GM10266 (cell line): ENCODE measurements around the gene CBLC.

Experiments
- DNase-seq: peaks from one replicate; pipeline ENCODE4 v3.0.0; 2012; ENCODE audit errors: extremely low spot score
- TF ChIP-seq, protein P1 (sequence below): IDR thresholded peaks from 2 replicates; pipeline ENCODE4 v1.5.1; 2012; ENCODE audit warnings: mild to moderate bottlenecking, low read depth; ENCODE audit not compliant: control insufficient read depth, insufficient read depth; ENCODE audit errors: missing control alignments

CBLC gene, protein sequence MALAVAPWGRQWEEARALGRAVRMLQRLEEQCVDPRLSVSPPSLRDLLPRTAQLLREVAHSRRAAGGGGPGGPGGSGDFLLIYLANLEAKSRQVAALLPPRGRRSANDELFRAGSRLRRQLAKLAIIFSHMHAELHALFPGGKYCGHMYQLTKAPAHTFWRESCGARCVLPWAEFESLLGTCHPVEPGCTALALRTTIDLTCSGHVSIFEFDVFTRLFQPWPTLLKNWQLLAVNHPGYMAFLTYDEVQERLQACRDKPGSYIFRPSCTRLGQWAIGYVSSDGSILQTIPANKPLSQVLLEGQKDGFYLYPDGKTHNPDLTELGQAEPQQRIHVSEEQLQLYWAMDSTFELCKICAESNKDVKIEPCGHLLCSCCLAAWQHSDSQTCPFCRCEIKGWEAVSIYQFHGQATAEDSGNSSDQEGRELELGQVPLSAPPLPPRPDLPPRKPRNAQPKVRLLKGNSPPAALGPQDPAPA

DNA sequence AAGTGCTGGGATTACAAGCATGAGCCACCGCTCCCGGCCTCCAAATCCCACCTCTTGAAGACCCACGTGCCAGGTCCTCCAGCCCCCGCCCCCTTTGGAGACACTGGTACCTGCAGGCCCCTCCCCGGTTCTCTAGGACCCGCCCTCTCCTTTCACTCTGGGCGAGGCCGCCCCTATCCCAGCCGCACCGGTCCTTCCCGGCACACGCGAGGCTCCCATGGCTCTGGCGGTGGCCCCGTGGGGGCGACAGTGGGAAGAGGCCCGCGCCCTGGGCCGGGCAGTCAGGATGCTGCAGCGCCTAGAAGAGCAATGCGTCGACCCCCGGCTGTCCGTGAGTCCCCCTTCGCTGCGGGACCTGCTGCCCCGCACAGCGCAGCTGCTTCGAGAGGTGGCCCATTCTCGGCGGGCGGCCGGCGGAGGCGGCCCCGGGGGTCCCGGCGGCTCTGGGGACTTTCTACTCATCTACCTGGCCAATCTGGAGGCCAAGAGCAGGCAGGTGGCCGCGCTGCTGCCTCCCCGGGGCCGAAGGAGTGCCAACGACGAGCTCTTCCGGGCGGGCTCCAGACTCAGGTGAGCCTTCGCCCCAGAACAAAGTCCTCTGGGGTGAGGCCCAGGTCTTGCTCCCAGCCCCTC, at the start of gene CBLC:
Gene CBLC, plus strand, starts transcription at position 176 of the 633 bp plus-strand sequence. Its CDS starts 42 bp downstream, at position 218.
- DNase-seq, result no peak
- TF ChIP-seq, protein P1, sequence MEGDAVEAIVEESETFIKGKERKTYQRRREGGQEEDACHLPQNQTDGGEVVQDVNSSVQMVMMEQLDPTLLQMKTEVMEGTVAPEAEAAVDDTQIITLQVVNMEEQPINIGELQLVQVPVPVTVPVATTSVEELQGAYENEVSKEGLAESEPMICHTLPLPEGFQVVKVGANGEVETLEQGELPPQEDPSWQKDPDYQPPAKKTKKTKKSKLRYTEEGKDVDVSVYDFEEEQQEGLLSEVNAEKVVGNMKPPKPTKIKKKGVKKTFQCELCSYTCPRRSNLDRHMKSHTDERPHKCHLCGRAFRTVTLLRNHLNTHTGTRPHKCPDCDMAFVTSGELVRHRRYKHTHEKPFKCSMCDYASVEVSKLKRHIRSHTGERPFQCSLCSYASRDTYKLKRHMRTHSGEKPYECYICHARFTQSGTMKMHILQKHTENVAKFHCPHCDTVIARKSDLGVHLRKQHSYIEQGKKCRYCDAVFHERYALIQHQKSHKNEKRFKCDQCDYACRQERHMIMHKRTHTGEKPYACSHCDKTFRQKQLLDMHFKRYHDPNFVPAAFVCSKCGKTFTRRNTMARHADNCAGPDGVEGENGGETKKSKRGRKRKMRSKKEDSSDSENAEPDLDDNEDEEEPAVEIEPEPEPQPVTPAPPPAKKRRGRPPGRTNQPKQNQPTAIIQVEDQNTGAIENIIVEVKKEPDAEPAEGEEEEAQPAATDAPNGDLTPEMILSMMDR, result no peak

DNA sequence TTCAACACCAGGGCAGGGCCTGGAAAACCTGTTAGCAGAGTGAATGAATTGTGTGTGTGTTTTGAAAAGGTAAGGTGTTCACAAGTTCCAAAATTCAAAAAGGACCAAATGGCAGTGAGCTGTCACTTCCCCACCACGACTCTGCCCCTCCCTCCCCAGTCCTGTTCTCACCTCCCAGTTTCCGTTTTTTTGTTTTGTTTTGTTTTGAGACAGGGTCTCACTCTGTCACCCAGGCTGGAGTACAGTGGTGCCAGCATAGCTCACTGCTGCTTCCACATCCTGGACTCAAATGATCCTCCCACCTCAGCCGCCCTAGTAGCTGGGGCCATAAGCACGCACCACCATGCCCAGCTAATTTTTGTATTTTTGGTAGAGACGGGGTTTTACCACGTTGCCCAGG, 49.5 kb upstream of the CBLC start:
- no peak for DNase-seq
- TF ChIP-seq, protein P1, result no peak

DNA sequence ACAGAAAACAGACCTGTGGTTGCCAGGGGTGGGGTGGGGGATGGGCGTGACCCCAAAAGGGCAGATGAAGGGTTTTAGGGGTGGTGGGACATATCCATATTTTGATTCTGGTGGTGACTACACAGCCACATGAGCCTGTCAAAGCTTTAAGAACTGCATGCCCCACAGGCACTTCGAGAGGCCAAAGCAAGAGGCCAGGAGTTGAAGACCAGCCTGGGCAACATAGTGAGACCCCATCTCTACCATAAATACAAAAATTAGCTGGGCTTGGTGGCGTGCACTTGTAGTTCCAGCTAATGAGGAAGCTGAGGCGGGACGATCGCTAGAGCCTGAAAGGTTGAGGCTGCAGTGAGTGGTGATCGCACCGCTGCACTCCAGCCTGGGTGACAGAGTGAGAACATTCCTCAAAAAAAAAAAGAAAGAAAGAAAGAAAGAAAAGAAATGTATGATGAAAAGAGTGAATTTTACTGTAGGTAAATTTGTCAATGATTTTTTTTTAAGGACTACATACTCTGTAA, 48.1 kb upstream of the CBLC start:
- no peak for DNase-seq
- TF ChIP-seq, protein P1, result no peak

DNA sequence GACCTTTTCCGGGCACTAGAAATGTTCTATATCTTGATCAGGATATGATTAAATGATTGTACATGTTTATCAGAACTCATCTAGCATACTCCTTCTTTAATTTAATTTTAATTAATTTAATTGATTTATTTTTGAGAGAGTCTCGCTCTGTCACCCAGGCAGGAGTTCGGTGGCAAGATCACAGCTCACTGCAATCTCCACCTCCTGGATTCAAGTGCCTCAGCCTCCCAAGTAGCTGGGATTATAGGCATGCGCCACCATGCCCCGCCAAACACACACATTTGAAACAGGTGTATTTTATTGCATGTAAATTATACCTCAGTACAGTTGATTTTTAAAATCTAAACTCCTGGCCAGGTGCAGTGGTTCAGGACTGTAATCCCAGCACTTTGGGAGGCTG, 46.6 kb upstream of the CBLC start:
- no peak for DNase-seq

DNA sequence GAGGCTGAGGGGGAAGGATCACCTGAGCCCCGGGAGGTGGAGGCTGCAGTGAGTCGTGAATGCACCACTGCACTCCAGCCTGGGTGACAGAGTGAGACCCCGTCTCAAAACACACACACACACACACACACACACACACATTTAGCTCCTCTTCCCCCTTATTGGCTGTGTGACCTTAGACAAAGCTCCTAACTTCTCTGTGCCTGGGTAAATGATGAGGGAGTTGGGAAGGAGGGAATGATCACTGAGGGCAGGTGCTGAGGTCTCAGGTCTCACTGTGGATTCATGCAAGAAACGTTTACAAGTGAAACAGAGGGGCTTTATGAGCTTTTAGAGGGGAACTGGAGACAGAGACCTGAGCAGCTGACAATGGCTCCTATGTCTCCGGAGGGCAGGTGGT, 46.1 kb upstream of the CBLC start:
- TF ChIP-seq, protein P1, result no peak
- no peak for DNase-seq

More for the DNA sequence above, 46.6 kb upstream of the CBLC start:
- TF ChIP-seq, protein P1, result no peak

DNA sequence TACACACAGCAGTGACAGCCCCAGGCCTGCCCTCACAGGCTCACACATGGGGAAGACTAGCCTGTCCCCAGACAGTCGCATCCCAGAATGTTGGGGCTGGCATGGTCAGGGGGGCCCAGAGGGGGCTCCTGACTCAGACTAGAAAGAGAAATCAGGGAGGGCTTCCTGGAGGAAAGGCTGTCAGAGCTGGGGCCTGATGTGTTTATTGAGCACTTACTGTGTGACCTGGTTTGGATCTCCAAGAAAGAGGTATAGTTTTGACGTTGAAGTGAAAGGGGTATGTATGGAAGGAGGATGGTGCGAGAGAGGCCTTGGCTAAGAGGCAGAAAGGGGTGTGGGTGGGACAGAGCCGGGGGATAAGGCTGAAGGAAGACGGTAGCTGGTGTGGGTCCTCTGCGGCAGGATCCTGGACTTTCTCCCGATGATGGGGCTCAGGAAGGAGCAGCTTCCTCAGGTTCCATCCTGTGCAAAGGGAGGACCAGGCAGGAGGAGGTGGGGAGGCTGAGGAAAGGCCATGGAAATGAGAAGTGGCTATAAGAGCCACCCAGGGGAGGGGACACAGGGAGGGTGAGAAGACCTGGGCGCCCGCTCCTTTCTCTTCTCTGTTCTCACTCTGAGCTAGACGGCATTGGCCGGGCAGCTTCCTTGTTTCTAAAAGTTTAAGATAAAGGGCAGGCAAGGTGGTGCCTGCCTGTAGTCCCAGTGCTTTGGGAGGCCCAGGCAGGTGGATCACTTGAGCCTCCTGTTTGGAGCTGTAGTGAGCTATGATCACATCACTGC, 45.3 kb upstream of the CBLC start:
- no peak for DNase-seq
- TF ChIP-seq, protein P1, result no peak
